HG02759 (cell line): ENCODE measurements around the gene KIAA0586.
"Not testable (repeated sequence)": the region's sequence is repeated elsewhere in the genome, so short reads cannot be mapped to it uniquely, and the experiment has no call there.

Experiments
- ATAC-seq: cut with Tn5 transposase; IDR thresholded peaks from one replicate; pipeline ENCODE4 v1.9.1; 2021; ENCODE audit warnings: mild to moderate bottlenecking, moderate library complexity; ENCODE audit not compliant: unreplicated experiment

KIAA0586 gene

GRCh38 chr14:58541633-58542022, 114.1 kb downstream of the KIAA0586 start:
- ATAC-seq: no peak

GRCh38 chr14:58543253-58543652, 115.7 kb downstream of the KIAA0586 start:
- ATAC-seq: no peak

- ATAC-seq: no peak
Observed at GRCh38 chr14:58547649-58548048, 120.1 kb downstream of the KIAA0586 start.

DNA sequence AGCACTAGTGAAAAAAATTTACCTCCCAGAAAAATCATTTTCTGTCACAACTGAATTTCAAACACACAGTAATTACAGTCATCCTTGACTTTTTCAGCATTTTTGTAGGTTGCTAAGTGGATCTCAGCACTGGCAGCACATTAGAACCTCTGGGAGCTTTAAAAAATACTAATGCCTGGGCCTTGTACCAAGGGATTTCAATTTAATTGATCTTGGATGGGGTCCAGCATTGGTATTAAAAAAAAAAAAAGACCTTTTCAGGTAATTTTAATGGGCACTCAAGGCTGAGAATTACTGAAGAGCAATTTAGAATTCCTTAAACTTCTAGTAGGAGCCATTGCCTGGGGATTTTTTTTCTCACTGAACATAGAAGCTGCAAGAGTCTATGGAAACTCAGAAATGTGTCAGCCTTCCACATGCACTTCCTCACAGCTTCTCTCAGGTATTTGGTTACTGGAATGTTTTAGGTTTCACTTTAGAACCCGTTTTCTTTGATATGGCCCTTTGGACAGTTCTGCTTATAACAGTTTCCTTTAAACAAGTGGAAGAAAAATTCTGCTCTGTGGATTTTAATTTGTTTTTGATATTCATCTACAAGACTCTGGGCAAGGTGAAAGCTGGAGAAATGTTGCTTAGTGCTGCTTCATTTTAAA, 121.7 kb downstream of the KIAA0586 start:
- no peak for ATAC-seq

GRCh38 chr14:58553959-58554358, 126.4 kb downstream of the KIAA0586 start:
- no peak for ATAC-seq

DNA sequence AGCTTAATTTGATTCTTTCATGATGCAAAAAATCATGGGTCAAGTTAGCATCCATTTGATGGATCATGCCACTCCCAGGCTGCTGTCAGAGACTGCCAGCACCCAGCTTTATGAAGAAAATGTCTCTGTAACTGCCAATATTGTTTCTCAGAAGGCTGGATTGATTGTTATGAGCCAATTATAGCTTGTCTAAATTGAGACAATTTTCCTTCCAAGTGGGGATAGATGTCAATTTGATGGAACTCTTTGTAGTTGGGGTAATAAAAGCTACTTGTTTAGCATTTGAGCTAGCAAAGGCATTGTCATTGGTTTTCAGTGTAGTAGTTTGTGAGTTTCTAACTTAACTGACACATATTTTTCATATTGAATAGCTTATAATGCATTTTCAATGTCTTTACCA, 128.1 kb downstream of the KIAA0586 start:
- no peak for ATAC-seq

DNA sequence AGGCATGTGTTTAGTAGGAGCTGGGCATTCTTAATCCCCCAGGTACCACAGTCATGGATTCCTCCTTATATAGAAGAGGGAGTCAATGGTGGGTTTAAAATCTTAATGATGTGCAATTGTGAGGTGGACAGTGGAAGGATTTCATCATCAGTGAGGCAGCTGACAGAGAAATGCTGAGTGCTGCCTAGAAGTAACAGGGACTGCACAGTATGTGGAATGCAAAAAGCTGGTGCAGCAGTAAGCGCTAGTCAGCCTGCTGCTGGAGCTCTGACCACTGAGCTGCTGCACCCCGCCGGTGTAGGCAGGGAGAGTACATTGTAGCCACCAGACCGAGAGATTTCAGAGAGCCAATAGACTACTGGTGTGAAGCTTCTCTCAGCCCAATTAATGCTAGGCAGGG, 129.7 kb downstream of the KIAA0586 start:
- no peak for ATAC-seq

- no peak for ATAC-seq
Observed at GRCh38 chr14:58560208-58560607, 132.7 kb downstream of the KIAA0586 start.

GRCh38 chr14:58562141-58562540, 134.6 kb downstream of the KIAA0586 start:
- no peak for ATAC-seq

GRCh38 chr14:58563978-58564377, 136.5 kb downstream of the KIAA0586 start:
- ATAC-seq: no peak

- no peak for ATAC-seq
Observed at GRCh38 chr14:58565832-58566231, 138.3 kb downstream of the KIAA0586 start.

DNA sequence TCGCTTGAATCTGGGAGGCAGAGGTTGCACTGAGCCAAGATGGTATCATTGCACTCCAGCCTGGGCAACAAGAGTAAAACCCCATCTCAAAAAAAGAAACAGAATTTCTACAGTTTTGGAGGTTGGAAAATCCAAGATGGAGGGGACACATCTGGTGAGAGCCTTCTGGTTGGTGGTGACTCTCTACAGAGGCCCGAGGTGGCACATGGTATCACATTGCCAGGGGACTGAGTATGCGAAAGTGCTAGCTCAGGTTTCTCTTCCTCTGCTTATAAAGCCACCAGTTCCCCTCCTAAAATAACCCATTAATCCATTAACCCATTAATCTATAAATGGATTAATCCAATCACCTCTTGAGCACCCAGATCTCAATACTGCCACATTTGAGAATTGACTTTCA, 139.5 kb downstream of the KIAA0586 start:
- ATAC-seq: no peak

GRCh38 chr14:58568322-58568721, 140.8 kb downstream of the KIAA0586 start:
- ATAC-seq: no peak

- ATAC-seq: no peak
Observed at GRCh38 chr14:58571256-58571655, 143.7 kb downstream of the KIAA0586 start.

GRCh38 chr14:58571769-58572472, 144.4 kb downstream of the KIAA0586 start:
- ATAC-seq: no peak

GRCh38 chr14:58572473-58572853, 144.9 kb downstream of the KIAA0586 start:
- ATAC-seq: no peak

GRCh38 chr14:58572863-58573262, 145.3 kb downstream of the KIAA0586 start:
- no peak for ATAC-seq

GRCh38 chr14:58574623-58575022, 147.1 kb downstream of the KIAA0586 start:
- ATAC-seq: no peak

GRCh38 chr14:58575956-58576355, 148.4 kb downstream of the KIAA0586 start:
- ATAC-seq: no peak

- ATAC-seq: not testable (repeated sequence)
Observed at GRCh38 chr14:58580035-58580434, 152.5 kb downstream of the KIAA0586 start.

- ATAC-seq: not testable (repeated sequence)
Observed at GRCh38 chr14:58581389-58581788, 153.9 kb downstream of the KIAA0586 start.

- no peak for ATAC-seq
Observed at GRCh38 chr14:58584383-58584782, 156.9 kb downstream of the KIAA0586 start.

- no peak for ATAC-seq
Observed at GRCh38 chr14:58587271-58587670, 159.8 kb downstream of the KIAA0586 start.
